DMS153 (cell line): ENCODE results near the gene ANO7.

Experiments
- DNase-seq: peaks from one replicate; lab custom pipeline; 2025; lab: John Stamatoyannopoulos, UW

The ANO7 gene, protein sequence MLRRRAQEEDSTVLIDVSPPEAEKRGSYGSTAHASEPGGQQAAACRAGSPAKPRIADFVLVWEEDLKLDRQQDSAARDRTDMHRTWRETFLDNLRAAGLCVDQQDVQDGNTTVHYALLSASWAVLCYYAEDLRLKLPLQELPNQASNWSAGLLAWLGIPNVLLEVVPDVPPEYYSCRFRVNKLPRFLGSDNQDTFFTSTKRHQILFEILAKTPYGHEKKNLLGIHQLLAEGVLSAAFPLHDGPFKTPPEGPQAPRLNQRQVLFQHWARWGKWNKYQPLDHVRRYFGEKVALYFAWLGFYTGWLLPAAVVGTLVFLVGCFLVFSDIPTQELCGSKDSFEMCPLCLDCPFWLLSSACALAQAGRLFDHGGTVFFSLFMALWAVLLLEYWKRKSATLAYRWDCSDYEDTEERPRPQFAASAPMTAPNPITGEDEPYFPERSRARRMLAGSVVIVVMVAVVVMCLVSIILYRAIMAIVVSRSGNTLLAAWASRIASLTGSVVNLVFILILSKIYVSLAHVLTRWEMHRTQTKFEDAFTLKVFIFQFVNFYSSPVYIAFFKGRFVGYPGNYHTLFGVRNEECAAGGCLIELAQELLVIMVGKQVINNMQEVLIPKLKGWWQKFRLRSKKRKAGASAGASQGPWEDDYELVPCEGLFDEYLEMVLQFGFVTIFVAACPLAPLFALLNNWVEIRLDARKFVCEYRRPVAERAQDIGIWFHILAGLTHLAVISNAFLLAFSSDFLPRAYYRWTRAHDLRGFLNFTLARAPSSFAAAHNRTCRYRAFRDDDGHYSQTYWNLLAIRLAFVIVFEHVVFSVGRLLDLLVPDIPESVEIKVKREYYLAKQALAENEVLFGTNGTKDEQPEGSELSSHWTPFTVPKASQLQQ

GRCh38 chr2:241188361-241189092, at the start of gene ANO7:
ANO7 (plus strand) TSS chr2:241188677; CDS start chr2:241190064, 1,387 bp downstream.
- peak; percentile 37 for DNase-seq

DNA sequence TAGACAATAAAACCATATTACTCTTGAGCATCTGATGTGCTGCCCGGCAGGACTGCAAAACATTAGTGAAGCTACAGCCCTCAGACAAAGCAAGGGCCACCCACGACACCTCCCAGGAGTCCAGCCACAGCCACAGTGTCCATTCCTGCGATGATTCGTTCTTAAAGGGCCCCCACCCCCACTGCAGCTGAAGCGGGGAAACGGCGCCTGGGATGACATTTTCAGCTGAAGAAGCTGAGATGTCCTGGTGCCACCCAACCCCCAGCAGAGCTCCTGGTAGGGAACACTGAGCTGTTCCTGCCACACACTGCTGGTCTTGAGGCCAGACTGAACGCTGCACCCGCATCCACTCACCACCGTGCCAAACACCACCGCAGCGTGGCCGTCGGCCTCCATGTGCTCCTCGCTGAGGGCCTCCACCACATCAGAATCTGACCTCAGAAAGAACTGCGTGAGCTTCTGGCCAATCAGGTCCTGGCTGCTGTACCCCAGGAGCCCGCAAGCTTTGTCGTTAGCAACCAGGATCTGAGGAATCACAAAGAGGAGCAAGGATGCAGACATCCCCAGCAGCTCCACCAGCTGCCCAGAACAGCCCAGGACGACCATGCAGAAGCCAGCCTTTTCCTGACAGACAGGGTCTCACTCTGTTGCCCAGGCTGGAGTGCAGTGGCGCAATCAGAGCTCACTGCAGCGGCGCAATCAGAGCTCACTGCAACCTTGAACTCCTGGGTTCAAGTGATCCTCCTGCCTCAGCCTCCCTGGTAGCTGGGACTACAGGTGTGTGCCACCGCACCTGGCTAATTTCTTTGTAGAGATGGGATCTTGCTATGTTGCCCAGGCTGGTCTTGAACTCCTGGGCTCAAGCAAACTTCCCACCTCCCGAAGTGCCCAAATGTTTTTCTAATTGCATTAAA, 48.7 kb upstream of the ANO7 start:
- no peak for DNase-seq

- no peak for DNase-seq
Measured at GRCh38 chr2:241140445-241140840, 48.0 kb upstream of the ANO7 start.

DNA sequence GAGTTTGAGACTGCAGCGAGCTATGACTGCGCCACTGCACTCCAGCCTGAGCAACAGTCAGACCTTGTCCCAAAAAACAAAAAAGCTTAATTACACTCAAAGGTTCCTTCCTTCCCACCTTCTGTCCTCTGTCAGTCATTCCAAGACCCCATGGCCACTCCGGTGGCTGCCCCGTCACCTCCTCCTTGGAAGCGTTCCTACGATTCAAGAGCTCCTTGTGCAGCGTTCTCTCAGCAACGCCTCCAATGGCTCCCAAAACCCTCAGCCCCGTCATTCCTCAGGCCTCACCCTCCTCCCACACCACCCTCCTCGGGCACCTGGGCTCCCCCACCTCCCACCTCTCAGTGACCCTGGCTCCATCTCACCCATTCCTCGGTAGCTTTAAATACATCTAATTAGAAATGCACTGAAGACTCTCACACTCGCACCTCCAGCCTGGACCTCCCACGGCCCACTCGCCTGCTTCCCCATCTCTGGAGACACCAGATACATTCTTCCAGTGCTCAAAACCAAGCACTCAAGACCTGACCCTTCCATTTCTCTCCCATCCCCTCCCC, 47.2 kb upstream of the ANO7 start:
- no peak for DNase-seq

DNA sequence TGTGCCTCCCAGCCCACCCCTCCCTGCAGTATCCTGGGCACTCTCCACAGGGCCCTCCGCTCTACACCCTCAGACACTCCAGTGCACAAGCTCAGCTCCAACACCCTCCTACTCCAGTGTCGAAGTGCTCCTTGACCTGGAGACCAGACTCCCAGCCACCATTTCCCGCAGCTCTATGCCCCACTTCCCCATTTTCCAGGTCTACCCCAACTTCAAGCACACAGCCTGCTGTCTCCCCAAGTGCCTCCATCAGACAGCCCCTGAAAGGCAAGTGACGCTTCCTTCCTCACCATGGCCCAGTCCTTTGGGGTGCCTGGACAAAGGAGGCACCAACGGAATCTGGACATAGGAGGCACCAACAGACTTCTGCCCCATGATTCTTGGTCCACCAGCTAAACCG, 46.4 kb upstream of the ANO7 start:
- no peak for DNase-seq

DNA sequence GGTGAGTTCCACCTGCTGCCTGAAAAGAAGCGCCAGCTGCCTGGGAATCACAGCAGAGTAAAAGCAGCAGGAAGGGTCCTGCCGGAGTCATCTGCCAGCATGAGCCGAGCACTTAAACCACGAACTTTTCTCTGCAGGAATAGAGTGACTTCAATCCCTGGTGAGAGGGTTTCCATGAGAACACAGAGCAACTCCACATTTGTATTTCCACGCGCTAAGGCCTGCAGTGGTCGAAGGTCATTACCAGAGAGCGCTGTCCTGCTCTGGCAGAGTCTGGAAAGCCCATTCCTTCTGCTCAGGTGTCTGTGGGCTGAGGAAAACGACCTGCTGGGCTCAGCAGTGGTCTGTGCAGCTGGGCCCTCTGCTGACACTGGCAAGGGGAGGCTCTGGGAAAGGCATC, 45.9 kb upstream of the ANO7 start:
- no peak for DNase-seq

GRCh38 chr2:241146286-241146685, 42.2 kb upstream of the ANO7 start:
- no peak for DNase-seq

DNA sequence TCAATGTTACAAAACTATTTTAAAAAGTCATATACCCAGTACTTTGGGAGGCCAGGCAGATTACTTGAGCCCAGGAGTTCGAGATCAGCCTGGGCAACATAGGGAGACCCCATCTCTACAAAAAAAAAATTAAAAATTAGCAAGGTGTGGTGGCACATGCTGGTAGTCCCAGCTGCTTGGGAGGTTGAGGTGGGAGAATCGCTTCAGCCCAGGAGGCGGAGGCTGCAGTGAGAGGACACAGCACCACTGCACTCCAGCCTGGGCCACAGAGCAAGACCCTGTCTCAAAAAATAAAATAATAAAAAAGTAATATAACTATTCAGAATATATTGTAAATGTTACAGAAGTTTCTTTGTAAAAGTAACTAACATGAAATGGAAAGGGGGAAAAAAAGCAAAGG, 41.1 kb upstream of the ANO7 start:
- DNase-seq = no peak

DNA sequence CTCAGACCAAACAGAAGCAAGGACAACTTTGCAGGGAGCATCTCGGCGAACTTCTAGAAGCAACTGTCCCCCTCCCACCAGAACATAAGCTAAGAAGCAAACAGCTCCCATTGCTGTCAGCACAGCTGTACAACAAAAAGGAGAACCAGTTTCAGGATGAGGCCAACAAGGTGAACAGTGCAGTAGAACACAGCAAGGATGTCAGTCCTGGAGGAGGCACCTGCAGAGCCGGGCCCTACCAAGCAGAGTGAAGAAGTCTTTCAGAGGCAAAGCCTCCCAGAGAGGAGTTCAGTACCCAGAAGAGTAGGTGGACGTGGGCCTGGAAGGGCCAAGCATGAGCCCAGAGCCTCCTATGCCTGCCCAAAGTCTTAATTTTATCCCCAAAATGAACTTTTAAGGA, 40.2 kb upstream of the ANO7 start:
- DNase-seq = no peak

DNA sequence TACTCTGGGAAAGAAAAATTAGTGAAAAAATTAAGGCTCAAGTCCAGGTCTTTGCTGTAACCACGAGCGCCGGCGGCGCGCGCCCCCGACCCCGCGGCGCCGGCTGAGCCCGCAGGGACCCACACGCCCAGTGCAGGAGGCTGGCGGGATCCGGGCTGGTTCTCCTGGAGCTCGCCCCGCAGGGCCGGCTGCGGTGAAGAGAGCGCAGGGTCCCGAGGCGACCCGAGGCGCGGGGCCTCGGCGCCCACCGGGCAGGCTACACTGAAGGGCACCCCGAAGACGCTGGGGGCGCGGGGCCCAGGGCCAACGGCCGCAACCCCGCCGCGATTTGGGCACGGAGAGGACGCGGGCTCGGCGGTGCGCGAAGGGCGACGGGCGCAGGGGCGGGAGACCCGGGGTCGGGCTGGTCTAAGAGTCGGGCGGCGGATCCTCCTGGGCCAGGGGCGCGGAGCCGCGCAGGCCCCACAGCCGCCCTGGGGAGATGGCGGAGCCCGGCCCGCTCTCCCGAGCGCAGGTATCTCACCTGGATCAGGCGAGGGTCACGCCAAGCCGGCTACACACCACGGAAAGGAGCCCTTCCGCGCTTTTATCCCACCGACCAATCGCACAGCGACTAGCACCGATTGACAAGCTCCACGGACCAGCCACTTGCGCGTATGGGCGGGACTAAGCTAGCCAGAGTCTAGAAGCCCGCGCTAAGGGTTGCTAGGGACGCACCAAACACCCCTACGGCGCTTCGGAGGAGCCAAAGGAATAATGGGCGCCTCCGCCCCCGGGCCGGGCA, 39.4 kb upstream of the ANO7 start, which contains the start of gene PASK:
PASK (minus strand) TSS at position 582 of the 784 bp plus-strand sequence. CDS start 6,440 bp downstream, outside the sequence.
- DNase-seq = peak; percentile 97

- DNase-seq = peak; percentile 53
Measured at GRCh38 chr2:241149675-241149924, 38.9 kb upstream of the ANO7 start.

GRCh38 chr2:241149925-241150659, 38.4 kb upstream of the ANO7 start, which contains the start of gene PPP1R7:
PPP1R7 (plus strand) TSS chr2:241150467; CDS start chr2:241150496, 29 bp downstream.
- peak; percentile 94 for DNase-seq

- no peak for DNase-seq
Measured at GRCh38 chr2:241150660-241151530, 37.6 kb upstream of the ANO7 start.

DNA sequence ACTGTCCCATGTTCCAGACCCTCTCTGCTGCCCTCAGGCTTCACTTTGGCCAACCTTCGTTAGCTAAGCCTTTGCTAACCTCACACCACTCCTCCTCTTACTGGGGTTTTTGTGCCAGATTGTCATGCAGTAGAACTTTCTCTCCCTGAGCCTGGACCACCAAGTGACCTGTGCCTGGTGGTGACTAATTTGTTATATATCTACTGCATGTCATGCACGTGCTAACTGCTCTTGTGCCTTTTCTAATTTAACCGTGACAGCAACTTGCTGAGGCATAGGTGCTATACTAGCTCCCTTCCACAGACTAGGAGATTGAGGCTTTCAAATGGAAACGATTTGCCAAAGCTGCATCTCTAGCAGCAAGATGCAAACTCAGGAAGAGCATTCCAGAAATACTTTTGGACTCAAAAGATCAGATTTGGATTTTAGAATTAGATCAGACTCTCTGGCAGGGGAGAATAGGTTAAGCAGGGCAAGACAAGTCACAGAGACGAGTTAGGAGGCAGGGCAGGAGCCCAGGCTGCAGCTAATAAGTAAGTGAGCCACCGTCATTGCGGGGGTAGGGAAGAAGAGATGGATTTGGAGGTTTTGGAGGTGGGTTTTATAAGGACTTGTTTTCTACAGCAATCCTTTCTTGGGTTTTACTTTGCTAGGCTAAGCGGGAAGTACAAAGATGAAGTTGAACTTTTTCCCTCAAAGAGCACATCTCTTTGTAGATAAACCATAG, 36.4 kb upstream of the ANO7 start:
- DNase-seq = no peak

- DNase-seq = no peak
Measured at GRCh38 chr2:241153616-241154015, 34.9 kb upstream of the ANO7 start.

DNA sequence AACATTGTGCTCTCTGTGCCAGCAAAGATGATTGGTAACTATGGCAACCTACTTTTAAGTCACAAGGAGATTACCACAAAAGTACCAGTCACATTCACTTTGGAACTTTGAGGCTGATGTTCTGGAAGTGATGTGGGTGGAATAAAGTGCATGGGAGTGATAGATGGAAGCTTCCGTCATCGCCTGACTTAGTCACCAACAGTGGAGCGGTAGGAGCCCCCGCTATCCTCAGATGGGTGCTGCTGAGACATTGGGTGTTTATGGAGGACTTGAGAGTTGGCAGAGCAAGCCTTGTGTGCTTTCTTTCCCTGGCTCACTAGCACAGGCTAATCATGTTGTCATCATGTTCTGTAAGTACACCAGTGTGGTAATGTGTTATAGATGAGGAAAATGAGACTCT, 33.6 kb upstream of the ANO7 start:
- no peak for DNase-seq

DNA sequence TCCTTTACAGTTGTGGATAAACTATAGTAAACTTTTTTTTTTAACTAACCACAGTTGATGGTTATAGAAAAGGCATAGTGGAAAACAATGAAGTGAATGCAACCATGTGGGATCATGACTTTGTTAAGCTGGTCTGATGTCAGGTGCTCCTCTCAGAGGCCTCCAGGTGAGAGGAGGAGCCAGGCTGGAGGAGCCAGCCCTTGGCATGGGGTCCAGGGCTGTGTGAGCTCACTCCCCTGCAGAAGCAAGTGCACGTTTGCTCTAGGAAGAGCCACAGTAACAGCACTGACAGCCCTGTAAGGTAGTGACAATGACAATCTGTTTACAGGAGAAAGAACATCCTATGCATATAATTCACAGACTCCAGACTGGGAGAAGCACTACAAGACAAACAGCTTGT, 32.5 kb upstream of the ANO7 start:
- DNase-seq = no peak

DNA sequence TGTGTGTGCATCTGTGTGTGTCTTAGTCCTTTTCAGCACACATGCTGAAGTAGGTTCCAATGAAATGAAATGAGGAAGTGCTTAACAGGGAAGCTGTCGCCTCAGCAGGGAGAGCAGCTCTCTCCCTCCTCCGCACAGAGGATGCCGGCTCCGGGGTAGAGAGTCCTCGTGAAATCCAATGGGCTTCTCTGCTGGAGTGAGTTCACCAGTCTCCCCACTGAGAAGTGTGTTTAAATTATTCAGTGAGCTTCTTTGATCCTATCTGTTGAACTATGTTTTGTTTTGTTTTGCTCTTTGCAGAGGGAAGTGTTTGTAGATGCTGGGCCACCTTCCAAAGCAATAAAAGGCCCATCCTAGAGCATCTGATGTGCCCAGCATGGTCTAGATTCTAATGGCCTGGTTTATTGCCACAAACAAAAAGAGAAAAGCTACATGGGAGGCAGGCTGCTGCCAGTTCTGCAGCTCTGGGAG, 31.5 kb upstream of the ANO7 start:
- peak; percentile 86 for DNase-seq
